Neural progenitor cell (in vitro differentiated cells): Measurements from ENCODE around the gene SEMA3E. TPM values are rescaled to one million over a fixed set of nuclear protein-coding genes. Genes with fewer than 3 reads are reported as not detected.

Experiments
- DNase-seq: peaks from one replicate; pipeline ENCODE4 v3.0.0-alpha.2; 2016; ENCODE audit warnings: low spot score
- H2AFZ ChIP-seq: fragments of 200-600 bp; sonication (generic); replicated peaks from 2 replicates; pipeline ENCODE4 v1.6.1; 2016; ENCODE audit warnings: antibody characterized with exemption
- H3F3A ChIP-seq: fragments of 200-600 bp; sonication (generic); 2 replicates; pipeline ENCODE4 v1.6.1; 2016; ENCODE audit warnings: antibody characterized with exemption, low read depth
- H3K27ac ChIP-seq: fragments of 200-600 bp; sonication (generic); 2 replicates; pipeline ENCODE4 v1.5.1; 2016; ENCODE audit warnings: mild to moderate bottlenecking
- H3K27me3 ChIP-seq: fragments of 200-600 bp; sonication (generic); 2 replicates; pipeline ENCODE4 v1.6.1; 2016; ENCODE audit warnings: mild to moderate bottlenecking, moderate library complexity
- H3K36me3 ChIP-seq: fragments of 200-600 bp; sonication (generic); 2 replicates; pipeline ENCODE4 v1.5.1; 2016
- H3K4me1 ChIP-seq: fragments of 200-600 bp; sonication (generic); 2 replicates; pipeline ENCODE4 v1.6.1; 2016; ENCODE audit warnings: mixed run types
- H3K4me2 ChIP-seq: fragments of 200-600 bp; sonication (generic); 2 replicates; pipeline ENCODE4 v1.6.1; 2016
- H3K4me3 ChIP-seq: fragments of 200-600 bp; sonication (generic); 2 replicates; pipeline ENCODE4 v1.5.1; 2016
- H3K79me2 ChIP-seq: fragments of 200-600 bp; sonication (generic); 2 replicates; pipeline ENCODE4 v1.6.1; 2016; ENCODE audit warnings: low read depth
- H3K9ac ChIP-seq: fragments of 200-600 bp; sonication (generic); 2 replicates; pipeline ENCODE4 v1.6.1; 2016
- H3K9me3 ChIP-seq: fragments of 200-600 bp; sonication (generic); 2 replicates; pipeline ENCODE4 v1.5.1; 2016; ENCODE audit warnings: low read depth
- H4K20me1 ChIP-seq: fragments of 200-600 bp; sonication (generic); 2 replicates; pipeline ENCODE4 v1.6.1; 2016; ENCODE audit warnings: low read depth
- H3K27ac Mint-ChIP-seq: 3 replicates; pipeline ENCODE4 v1.8.0; 2021; ENCODE audit warnings: mixed read lengths
- H3K27me3 Mint-ChIP-seq: 2 replicates; pipeline ENCODE4 v1.8.0; 2022; ENCODE audit warnings: low read depth, mild to moderate bottlenecking, inconsistent platforms, moderate library complexity, mixed read lengths; ENCODE audit not compliant: insufficient read depth
- H3K36me3 Mint-ChIP-seq: 3 replicates; pipeline ENCODE4 v1.8.0; 2021; ENCODE audit warnings: mixed read lengths
- H3K4me1 Mint-ChIP-seq: 3 replicates; pipeline ENCODE4 v1.8.0; 2021; ENCODE audit warnings: mixed read lengths
- H3K4me3 Mint-ChIP-seq: 3 replicates; pipeline ENCODE4 v1.8.0; 2021; ENCODE audit warnings: mild to moderate bottlenecking, moderate library complexity, mixed read lengths
- H3K9me3 Mint-ChIP-seq: 3 replicates; pipeline ENCODE4 v1.8.0; 2020; ENCODE audit warnings: mixed read lengths
- CTCF ChIP-seq: fragments of 200-600 bp; sonication (generic); IDR thresholded peaks from 2 replicates; pipeline ENCODE4 v1.5.1; 2017; ENCODE audit warnings: antibody characterized with exemption, mild to moderate bottlenecking
- EZH2 ChIP-seq: fragments of 200-600 bp; sonication (generic); IDR thresholded peaks from 2 replicates; pipeline ENCODE4 v1.6.1; 2017; ENCODE audit warnings: antibody characterized with exemption, mild to moderate bottlenecking, moderate library complexity
- EZH2phosphoT487 ChIP-seq: fragments of 200-600 bp; sonication (generic); IDR thresholded peaks from 2 replicates; pipeline ENCODE4 v1.6.1; 2017; ENCODE audit warnings: antibody characterized with exemption
- total RNA-seq: library from RNA; depleted of rRNA; stranded (reverse); fragments of >200 nt; gene quantifications from 2 replicates; pipeline ENCODE4 v1.2.3, GENCODE V29; 2015; ENCODE audit warnings: low replicate concordance

Gene SEMA3E
- total RNA-seq, 1 donor from 2014 or later: 5.5 TPM

GRCh38 chr7:83494683-83495082 lies 154.3 kb downstream of the SEMA3E start:
- Mint-ChIP-seq H3K36me3 (no peaks in the 10 kb centered on the region), H3K27ac (no peak overlapping the region), H3K27me3 (no peaks in the 10 kb centered on the region), H3K4me1 (peaks cover 7% of the 10 kb centered on the region), H3K4me3 (no peak overlapping the region), H3K9me3 (no peaks in the 10 kb centered on the region)
- Histone ChIP-seq H3K79me2 (no peaks in the 10 kb centered on the region), H3K9me3 (no peaks in the 10 kb centered on the region), H3K4me3 (no peak overlapping the region), H3F3A (peaks cover 4% of the 10 kb centered on the region), H3K4me2 (no peak overlapping the region), H3K9ac (no peak overlapping the region), H4K20me1 (no peaks in the 10 kb centered on the region), H3K4me1 (peaks cover 10% of the 10 kb centered on the region), H2AFZ (no peak overlapping the region), H3K36me3 (no peaks in the 10 kb centered on the region), H3K27me3 (no peaks in the 10 kb centered on the region), H3K27ac (no peak overlapping the region)
- no peak for DNase-seq
- TF ChIP-seq CTCF (no peak), EZH2 (no peak), EZH2phosphoT487 (no peak)

DNA sequence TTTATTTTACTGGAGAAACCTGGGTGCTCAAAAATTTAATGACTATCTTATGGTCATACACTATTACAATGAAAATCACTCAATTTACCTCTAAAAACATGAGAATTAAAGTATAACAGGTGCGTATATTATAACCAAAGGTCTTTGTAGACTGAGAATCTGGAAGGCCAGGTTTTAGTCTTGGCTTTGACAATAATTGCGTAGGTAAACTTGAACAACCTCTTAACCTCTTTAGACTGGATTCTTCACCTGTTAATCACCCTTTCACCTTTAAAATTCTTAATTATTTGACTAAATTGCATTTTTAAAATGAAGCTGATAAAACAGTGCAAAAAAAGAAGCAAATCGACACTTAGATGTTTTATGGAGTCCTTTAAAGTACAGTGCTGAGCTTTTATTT lies 156.1 kb downstream of the SEMA3E start:
- no peaks in the 10 kb centered on the region for H3K36me3 Mint-ChIP-seq
- no peaks in the 10 kb centered on the region for H3K27me3 Mint-ChIP-seq
- H3K9me3 Mint-ChIP-seq: no peaks in the 10 kb centered on the region
- no peak overlapping the region for H3K4me3 Mint-ChIP-seq
- H2AFZ ChIP-seq: no peak overlapping the region
- peaks cover 10% of the 10 kb centered on the region for H3K4me1 ChIP-seq
- peaks cover 4% of the 10 kb centered on the region for H3F3A ChIP-seq
- H3K4me3 ChIP-seq: no peak overlapping the region
- H3K4me1 Mint-ChIP-seq: peaks cover 7% of the 10 kb centered on the region
- TF ChIP-seq EZH2: no peak
- TF ChIP-seq EZH2phosphoT487: no peak
- no peak for TF ChIP-seq CTCF
- no peak overlapping the region for H3K27ac ChIP-seq
- no peak for DNase-seq
- no peaks in the 10 kb centered on the region for H3K79me2 ChIP-seq
- H3K27ac Mint-ChIP-seq: no peak overlapping the region
- no peak overlapping the region for H3K9ac ChIP-seq
- no peaks in the 10 kb centered on the region for H3K9me3 ChIP-seq
- no peak overlapping the region for H3K4me2 ChIP-seq
- no peaks in the 10 kb centered on the region for H3K36me3 ChIP-seq
- no peaks in the 10 kb centered on the region for H4K20me1 ChIP-seq
- no peaks in the 10 kb centered on the region for H3K27me3 ChIP-seq

DNA sequence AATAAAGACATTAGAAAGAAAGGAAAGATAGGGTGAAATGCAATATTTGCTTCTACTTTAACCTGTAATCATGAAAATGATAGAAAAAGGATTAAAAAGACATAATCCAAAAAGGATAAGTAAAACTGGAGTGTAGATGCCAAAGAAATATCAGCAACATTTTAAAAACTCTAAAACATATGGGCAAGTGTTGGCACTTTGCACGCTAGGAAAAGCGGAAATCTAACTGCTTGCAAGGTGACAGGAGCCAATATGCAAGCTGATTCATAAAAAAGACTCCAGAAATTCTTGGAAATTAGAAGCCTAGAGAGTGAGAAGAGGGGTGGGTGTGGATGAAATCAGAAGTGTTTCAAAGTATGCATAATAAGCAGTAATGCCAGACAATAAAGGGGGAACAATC lies 161.1 kb downstream of the SEMA3E start:
- no peaks in the 10 kb centered on the region for H3K27me3 Mint-ChIP-seq
- TF ChIP-seq EZH2 (no peak), EZH2phosphoT487 (no peak), CTCF (no peak)

More for the DNA sequence above, 161.1 kb downstream of the SEMA3E start:
- peak overlapping the region; percentile 15 for H2AFZ ChIP-seq
- H3K4me2 ChIP-seq: no peak overlapping the region
- no peaks in the 10 kb centered on the region for H3K4me1 Mint-ChIP-seq
- H4K20me1 ChIP-seq: no peaks in the 10 kb centered on the region
- H3K27me3 ChIP-seq: no peaks in the 10 kb centered on the region
- H3F3A ChIP-seq: no peaks in the 10 kb centered on the region
- H3K36me3 ChIP-seq: no peaks in the 10 kb centered on the region
- no peak overlapping the region for H3K4me3 ChIP-seq
- H3K9me3 Mint-ChIP-seq: no peaks in the 10 kb centered on the region
- no peaks in the 10 kb centered on the region for H3K36me3 Mint-ChIP-seq
- no peak for DNase-seq
- H3K79me2 ChIP-seq: no peaks in the 10 kb centered on the region
- no peaks in the 10 kb centered on the region for H3K9me3 ChIP-seq
- H3K27ac Mint-ChIP-seq: no peak overlapping the region
- H3K4me3 Mint-ChIP-seq: no peak overlapping the region
- H3K9ac ChIP-seq: no peak overlapping the region
- H3K4me1 ChIP-seq: no peaks in the 10 kb centered on the region
- H3K27ac ChIP-seq: no peak overlapping the region
